Measurements from ENCODE around the gene C11orf71.

C11orf71 gene

DNA sequence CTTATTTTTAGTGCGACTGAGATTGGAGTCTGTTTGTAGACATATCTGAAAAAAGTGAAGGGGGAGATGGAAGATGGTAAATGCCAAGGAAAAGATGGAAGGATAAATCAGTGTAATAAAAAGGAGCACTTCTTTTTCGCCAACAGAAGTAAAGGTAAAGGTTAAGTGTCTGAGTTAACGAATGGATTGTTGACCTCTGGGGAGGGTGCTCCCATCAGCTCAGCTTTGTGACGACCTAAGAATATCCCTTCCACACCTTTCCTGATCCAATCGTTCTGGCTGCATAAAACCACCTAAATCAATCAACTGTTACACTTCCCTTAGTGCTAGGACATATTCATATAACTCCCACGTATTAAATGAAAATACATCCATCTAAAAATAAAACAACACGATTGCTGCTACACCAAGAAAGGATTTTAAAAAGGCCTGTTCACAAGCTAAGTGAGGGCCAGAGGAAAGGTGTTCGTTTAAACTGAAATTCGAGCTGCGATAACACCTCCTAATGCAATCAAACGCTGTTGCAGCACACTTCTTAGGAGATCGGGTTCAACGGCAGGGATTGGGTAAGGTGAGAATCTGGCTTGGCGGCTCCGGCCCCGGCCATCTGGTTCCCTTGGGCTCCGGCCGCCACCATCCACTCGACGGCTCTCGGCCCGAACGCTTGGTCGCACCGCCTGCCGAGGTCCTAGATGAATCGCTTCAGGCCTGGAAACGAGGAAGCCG lies 658 bp downstream of the C11orf71 start:
- DNase-seq (ENCODE audit: low read depth): no peak

- no peak for DNase-seq (ENCODE audit: low read depth)
Measured at GRCh38 chr11:114398303-114398920, 1.9 kb downstream of the C11orf71 start.

GRCh38 chr11:114397349-114397982 lies 2.8 kb downstream of the C11orf71 start:
- DNase-seq (ENCODE audit: low read depth): no peak

DNA sequence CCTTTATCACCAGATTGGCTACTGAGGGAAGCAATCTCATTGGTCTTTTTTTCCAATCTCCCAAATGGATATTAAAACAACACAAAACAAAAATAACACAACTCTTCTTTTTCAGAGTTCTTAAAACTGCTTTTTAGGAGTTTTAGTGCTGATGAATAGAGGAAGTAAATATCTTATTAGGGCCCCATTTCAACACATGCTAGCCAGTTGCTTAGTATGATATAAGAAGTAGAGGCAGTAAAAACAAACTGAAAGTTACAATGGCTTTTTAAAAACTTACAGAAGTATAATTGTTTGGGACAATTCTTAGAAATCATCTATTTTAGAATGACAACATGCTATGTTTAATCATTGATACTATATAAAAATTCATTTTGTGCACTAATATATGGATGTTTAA lies 3.4 kb downstream of the C11orf71 start:
- no peak for DNase-seq (ENCODE audit: low read depth)

DNA sequence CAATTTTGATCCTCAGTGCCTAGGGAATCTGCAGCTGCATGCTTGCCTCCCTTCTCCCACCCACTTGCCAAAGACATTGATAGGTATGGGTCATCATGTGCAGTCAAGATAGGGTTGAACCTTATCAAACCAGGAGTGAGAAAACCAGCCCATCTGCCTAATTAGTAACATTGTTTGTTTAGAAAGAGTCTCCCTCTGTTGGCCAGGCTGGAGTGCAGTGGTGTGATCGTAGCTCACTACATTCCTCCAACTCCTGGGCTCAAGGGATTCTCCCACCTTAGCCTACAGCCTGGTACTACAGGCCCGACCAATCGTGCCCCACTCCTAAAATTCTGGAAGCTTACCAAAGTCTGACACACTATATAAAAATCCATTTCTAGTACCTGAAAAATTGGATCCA lies 4.6 kb downstream of the C11orf71 start:
- DNase-seq (ENCODE audit: low read depth): no peak

DNA sequence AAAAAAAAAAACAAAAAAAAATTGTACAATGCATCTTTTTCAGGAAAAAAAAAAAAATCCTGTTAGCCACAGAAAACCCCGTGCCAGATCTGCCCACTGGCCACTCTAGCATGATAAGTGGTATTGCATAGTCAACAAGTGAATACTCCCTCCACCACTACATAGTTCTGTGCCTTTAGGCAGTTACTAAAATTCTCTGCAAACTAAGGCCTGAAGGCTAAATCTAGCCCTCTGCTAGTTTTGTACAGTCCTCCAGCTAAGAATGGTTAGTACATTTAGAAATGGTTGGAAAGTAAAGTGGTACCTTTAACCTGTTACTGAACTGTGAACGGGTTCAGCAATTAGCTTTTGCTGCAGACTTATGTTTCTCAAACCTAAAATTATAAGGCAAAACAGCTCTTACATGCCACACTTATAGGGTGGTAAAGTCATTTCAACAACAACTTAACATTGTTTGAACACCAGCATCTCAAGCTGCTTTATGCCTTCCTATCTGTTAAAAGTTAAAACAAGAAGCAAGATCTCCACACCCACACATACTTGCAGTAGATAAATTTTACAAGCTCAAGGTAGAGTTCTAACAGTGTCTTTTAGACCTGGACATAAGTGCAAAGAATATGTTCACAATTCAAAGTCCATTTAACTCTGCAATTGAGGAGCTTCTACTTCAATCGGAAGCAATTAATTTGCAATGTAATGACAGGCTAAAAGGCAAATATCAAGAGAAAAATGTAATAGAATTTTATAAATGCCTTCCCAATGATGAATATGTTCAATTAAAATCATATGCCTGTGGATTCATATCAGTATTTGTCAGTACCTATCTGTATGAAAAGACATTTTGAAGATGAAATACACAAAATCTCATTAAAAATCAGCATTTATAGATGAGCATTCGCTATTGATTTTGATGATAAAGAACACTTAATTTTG lies 7.3 kb downstream of the C11orf71 start:
- DNase-seq (ENCODE audit: low read depth): no peak

GRCh38 chr11:114386545-114386944 lies 13.8 kb downstream of the C11orf71 start:
- no peak for DNase-seq (ENCODE audit: low read depth)

DNA sequence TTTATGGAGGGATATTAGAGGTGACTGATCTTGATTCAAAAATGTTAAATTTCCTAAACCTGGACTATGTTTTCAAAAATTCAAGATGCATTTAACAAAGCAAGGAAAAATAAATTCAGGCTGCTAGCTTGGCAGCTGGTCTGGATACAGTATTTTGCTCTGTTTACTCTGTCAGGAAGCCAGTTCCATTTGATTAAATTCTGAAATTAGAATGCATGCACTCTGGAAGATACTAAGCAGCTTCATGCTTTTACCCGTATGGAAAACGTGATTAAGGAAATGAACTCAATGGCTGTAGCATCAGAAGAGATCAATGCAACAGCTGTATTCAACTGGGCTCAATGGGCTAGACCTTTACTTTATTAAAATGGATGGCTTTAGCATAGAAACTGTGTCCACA lies 14.2 kb downstream of the C11orf71 start:
- no peak for DNase-seq (ENCODE audit: low read depth)

DNA sequence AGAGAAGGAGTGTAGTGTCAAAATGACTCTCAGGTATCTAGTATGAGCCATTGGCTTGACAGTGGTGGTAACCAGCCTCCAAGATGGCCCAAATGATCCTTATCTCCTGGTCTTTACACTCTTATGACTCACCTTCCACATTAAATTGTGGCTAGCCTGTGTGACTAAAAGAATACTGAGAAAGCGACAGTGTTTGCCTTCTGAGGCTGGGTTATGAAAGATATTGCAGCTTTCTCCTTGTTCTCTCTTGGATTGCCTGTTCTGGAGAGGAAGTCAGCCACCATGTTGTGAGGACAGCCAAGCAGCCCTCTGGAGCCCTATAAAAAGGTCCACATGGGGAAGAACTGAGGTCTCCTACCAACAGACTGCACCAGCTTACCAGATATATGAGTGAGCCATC lies 15.8 kb downstream of the C11orf71 start:
- DNase-seq (ENCODE audit: low read depth): no peak

DNA sequence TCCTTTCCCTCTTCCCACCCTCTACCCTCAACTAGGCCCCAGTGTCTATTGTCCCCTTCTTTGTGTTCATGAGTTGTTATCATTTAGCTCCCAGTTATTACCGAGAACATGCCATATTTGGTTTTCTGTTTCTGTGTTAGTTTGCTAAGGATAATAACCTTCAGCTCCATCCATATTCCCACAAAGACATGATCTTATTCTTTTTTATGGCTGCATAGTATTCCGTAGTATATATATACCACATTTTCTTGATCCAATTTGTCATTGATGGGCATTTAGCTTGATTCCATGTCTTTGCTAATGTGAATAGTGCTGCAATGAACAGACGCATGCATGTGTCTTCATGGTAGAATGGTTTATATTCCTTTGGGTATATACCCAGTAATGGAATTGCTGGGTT lies 17.8 kb downstream of the C11orf71 start:
- no peak for DNase-seq (ENCODE audit: low read depth)

DNA sequence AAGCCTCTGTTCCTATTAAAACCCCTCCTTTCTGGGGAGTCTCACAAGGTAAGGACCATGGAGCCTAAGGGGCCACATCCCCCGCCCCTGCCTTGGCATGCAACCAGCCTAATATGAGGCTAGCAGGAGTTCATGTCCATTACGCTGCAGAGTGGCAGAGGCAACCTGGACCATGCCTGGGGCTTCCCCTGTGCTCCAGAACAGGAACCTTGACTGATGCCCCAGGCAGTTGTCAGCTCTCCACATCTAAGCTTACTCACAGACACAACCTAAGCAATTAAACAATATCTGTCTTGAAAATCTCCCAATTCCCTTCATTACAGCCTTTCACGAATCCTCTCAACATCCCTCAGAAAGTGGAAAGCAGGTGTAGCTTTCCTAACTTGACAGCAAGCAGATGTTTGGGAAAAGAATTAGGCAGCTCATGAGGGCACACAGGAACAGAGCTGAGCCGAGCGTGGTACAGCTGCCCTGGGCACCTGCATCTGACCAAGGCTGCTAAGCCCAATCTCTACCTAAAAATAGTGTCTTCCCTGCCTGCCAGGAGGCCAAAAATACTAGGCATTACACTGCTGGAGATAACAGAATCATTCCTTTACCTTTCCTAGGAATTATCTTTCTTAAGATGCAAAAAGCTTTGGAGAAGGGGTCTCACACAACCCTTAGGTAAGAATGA lies 20.8 kb downstream of the C11orf71 start:
- DNase-seq (ENCODE audit: low read depth): no peak

- DNase-seq (ENCODE audit: low read depth): no peak
Measured at GRCh38 chr11:114377612-114378267, 22.6 kb downstream of the C11orf71 start.

DNA sequence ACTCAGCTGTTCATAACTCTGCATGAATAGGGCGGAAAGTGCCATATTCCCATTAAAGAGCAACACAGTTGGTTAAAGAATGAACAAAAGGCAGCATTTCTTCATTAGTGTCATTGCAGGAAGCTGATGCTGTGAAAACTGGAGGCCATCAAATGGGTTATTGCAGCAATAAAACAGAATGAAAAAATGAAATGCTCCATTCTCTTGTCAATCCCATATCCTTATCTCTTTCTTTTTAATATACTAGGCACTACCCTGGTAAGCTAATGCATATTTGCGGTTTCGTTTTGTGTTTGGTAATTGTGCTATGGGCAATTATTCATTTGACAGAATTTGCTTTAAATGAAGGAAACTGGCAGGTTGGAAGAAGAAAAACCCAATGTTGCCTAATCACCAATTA lies 25.3 kb downstream of the C11orf71 start:
- no peak for DNase-seq (ENCODE audit: low read depth)

- no peak for DNase-seq (ENCODE audit: low read depth)
Measured at GRCh38 chr11:114368918-114369680, 31.2 kb downstream of the C11orf71 start.

DNA sequence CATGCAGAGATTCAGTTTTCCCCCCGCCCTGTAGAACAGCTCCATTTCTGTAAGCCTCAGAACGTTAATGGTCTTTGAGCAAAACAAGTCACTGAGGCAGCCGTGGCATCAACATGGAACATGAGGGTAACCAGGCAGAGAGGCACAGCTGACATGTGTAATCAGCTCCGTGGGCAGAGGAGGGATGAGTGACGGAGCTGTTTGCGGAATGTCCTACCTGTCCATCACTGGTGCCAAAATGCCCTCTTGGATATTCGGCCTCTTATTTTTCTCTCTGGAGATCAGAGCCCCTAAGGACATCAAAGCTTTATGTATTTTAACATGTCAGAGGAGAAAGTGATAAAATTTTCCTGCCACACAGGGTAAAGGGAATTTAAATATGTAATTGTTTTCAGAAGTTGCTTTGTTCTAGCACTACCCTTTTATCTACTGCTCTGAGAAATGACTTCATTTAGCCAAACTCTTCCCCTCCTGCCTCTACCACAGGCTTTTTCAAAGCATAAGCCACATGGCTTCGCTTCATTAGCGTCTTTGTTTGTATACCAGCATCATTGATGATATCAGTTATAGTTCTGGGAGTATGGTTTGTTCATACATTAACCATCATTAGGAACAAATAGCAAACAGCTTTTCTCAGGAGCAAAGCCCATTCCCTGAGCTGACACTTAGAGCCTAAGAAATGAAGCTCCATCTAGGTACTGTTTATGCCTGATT lies 32.9 kb downstream of the C11orf71 start:
- no peak for DNase-seq (ENCODE audit: low read depth)

DNA sequence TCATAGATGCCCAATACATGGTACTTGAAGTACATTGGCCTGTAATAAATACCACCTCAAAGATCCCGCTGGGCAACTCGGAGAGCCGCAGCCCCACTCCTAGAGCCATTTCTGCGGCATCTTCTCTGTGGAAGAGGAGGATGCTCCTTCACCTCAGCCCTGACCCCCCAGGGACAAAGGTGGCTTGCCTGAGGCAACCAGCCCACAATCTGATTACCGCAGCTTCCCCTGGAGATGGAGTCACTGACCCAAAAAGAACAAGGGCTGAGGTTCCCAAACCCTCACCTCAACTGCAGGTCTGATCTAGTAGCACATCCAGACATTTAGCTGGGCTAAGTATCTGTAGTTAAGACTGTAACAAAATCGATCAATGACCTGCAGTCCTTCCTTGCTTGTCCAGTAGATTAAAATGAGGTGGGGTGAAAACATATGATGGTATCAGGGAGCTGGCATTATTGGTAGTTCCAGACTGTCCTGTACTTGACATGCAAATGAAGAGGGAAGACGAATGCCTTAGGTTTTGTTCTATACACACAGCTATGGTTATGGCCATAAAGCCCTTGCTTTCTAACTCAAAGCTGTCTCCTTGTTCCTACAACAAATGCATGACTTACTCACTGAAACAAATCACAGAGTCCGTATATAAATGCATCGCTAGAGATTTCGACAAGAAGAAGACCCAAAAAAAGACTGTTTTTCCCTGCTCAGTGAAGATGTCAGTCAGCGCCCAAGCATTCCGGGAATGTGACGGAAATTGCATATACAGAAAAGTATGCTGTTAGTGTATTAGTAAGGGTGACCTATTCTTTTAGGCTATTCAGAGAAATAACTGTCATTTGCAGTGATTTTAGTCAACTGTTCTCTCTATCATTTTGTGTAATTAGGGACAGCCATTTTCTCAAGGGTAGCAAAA lies 33.7 kb downstream of the C11orf71 start:
- peak; percentile 27 for DNase-seq (ENCODE audit: low read depth)

GRCh38 chr11:114362958-114363357 lies 37.4 kb downstream of the C11orf71 start:
- no peak for DNase-seq (ENCODE audit: low read depth)

DNA sequence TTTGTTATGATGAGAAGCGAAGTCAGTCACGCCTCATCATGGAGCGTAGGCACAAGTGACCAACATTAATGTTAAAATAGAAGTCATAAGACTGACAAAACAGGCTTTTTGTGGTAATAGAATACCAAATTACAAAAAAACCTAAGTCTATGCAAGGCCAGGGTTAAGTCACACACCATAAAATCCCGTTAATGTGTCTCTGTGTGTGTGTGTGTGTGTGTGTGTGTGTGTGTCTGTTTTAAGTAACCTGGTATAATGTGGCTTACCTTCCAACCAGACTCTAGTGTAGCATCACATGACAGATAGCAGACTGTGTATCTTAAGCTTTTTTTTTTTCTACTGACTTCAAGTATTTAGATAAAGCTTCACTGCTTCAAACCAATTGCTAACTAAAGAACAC lies 38.0 kb downstream of the C11orf71 start:
- no peak for DNase-seq (ENCODE audit: low read depth)

- no peak for DNase-seq (ENCODE audit: low read depth)
Measured at GRCh38 chr11:114359342-114359741, 41.0 kb downstream of the C11orf71 start.
